CD4-positive, alpha-beta T cell treated with Interleukin-17A for 4 hours (primary cell): ENCODE results near the gene CERS6.
"Not testable (repeated sequence)": the region's sequence is repeated elsewhere in the genome, so short reads cannot be mapped to it uniquely, and the experiment has no call there.

ENCODE experiments used
- DNase-seq: peaks from one replicate; pipeline ENCODE4 v3.0.0-alpha.2; 2020; ENCODE audit warnings: mixed read lengths

CERS6 gene

DNA sequence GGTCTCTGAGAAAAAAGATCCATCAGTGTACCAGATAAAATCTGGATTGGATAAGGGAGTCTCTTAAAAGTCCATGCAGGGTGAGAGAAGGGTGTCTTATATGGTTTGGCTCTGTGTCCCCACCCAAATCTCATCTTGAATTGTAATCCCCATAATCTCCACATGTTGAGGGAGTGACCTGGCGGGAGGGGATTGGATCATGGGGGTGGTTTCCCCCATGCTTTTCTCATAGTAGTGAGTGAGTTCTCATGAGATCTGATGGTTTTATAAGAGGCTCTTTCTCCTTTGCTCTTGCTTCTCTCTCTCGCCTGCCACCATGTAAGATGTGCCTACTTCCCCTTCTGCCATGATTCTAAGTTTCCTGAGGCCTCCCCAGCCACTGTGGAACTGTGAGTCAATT lies 46.8 kb downstream of the CERS6 start:
- DNase-seq, result not testable (repeated sequence)

DNA sequence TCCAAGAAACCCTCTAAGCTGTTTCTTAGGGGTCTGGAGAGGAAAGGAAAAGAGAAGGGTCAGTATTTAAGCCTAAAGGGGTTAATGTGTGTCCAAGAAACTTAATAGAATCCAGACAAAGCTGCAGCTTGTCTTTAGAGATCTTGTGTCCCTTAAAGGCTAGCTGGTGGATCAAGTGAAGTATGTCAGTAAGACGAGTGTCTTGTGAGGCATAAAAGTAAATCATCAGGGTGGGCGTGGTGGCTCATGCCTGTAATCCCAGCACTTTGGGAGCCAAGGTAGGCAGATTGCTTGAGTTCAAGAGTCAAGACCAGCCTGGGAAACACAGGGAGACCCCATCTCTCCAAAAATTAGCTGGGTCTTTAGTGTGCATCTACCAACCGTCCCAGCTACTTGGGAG lies 47.8 kb downstream of the CERS6 start:
- no peak for DNase-seq

DNA sequence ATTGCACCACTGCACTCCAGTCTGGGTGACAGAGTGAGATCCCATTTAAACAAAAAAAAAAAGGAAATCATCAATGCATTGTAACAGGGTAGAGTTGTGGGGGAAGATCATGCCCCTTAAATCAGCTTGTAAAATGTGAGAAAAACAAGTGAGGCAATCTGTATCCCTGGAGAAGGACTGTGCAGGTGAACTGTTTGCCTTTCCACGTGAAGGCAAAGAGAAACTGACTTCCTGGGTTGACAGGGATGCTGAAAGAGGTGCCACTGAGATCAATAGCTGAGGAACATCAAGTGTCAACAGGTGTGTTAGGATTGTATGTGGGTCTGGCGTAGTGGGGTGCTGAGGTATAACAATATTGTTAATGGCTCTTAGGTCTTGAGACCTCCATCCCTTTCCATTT lies 48.3 kb downstream of the CERS6 start:
- no peak for DNase-seq

DNA sequence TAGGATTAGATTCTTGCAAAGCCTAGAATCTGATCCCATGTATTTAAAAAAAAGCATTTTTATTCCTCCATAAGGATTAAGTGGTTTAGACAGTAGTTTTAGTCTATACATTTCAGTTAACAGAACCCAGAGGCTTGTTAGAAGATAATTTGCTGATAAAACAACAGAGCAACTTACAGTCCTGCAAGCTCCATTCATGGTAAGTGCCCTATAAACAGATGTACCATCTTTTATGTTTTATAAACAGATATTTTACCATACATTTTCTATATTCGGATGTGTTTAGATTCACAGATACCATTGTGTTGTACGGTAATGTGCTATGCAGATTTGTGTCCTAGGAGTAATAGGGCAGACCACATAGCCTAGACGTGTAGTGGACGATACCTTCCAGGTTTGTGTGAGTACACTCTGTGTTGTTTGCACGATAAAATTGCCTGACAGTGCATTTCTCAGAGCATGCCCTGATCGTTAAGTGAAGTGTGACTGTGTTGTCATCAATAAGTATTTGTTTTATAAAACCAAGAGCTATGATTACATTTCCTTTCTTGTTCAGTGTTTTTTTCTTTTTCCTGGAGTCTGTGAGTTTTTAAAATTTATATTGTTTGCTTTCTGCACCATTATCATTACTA lies 54.2 kb downstream of the CERS6 start:
- no peak for DNase-seq

DNA sequence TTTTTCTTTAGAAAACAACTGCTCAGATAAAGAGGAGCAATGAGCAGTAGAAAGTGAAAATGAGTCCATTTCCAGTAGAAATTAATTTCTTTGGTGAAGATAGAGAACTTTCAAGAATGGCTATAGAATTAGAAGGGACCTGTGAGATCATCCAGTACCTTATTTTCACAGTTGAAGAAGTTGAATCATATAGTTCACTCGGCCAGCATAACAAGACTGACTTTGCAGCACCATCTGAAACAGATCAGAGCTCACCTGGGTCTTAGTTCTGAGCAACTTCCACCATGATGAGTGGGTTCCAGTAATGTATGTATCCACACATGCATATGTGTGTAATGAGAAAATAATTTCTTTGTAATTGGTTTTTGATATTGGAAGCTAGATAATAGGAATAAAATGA lies 58.6 kb downstream of the CERS6 start:
- no peak for DNase-seq

DNA sequence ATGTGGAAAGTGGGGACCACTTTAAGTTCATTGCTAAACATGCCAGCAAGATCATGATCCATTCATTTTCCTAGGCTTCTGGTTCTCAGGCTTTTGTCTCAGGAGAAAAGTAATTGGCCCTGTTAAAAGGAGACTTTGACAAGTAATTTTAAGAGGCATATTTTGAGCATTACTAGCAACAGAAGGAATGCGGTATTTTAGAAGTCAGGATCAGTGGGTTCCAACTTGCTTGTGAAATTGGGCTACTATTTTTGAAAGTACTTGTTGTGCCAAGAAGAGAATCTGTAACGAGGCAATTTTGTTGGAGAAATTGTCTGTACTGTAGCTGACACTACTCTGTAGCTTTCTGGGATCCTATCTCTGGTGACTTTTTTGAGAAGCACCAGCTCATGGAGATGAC lies 59.4 kb downstream of the CERS6 start:
- no peak for DNase-seq

DNA sequence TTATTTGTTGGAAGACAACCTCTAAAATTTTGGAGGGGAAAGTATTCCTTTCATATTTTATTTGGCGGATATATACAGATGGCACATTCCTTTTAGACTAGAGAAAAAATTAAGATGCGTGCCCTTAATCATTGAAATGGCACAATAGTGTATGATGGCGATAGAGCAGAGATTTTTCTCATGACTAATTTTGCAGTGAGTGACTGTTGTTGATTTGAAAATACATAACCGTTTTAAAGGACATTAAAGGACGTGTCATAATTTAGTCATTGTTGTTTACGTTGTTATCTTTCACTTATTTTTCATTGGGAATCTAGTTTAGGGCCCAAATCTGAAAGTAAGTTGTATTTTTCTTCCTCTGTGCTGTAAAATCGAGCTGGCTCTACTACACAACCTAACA lies 61.7 kb downstream of the CERS6 start:
- no peak for DNase-seq

DNA sequence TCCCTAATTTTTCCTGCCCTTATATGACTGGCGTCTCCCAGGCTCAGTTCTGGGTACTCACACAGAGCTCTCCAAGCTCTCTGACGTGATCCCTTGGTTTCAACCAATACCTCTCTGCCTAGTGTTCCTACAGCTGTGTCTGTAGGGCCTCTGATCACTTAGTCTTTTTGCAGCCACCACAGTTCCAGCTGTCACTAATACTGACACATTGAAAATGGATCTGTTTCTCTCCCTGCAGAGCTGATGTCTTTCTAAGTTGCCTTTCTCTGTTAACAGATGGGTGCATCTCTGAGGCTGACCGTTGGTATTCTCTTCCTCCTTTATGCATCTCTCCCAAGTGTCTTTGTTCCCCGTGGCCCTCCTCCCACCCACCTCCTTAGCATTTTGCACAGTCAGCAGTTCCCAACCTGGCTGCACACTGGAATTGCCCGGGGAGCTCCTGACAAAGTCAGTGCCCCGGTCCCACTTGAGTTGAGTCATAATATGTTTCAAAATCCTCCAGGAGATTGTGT lies 62.5 kb downstream of the CERS6 start:
- DNase-seq, result no peak

DNA sequence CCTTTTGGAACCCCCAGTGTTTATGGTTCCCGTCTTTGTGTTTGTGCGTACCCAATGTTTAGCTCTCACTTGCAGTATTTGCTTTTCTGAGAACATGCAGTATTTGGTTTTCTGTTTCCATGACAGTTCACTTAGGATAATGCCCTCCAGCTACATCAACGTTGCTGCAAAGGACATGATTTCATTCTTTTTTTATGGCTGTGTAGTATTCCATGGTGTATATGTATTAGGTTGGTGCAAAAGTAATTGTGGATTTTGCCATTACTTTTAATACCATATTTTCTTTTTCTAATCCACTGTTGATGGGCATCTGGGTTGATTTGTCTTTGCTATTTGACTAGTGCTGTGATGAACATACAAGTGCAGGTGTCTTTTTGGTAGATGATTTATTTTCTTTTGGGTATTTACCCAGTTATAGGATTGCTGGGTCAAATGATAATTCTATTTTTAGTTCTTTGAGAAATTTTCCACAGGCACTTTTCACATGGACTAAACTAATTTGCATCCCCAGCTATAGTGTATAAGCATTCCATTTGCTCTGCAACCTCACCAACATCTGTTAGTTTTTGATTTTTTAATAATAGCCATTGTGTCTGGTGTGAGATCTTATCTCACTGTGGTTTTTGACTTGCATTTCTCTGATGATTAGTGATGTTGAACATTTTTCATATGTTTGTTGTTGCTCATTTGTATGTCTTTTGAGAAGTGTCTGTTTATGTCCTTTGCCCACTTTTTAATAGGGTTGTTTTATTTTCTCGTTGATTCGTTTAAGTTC lies 63.6 kb downstream of the CERS6 start:
- DNase-seq, result no peak

DNA sequence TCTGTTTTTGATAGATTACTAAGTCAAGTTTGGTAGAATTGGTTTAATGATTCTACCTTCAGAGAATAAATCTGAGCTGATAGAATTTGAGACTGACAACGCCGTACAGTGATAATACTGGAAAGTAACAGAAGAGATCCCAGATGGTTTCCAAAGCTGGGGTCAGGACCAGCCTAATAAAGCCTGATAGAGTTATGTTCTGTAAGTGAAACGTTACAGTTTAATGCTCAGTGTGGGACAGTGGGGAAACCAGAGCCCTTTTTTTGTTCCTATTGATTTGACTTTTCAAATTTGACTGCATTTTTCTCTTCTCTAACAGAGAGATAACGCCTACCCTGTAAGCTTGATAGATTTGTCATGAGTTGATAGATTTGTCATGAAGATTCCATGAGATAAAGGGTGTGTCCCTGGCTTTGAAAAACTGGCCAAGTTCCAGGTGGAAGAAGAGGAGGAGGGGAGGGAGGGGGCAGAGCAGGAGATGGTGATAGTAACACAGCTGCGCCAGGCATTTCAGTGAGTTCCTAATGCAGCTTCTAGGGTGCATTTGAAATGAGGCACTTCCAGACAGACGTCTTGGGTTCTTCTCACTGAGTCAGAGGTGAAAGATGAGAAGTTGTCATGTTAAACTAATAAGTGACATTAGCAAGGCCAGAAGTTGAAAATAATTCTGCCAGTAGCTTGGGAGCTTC lies 65.1 kb downstream of the CERS6 start:
- DNase-seq, result no peak

DNA sequence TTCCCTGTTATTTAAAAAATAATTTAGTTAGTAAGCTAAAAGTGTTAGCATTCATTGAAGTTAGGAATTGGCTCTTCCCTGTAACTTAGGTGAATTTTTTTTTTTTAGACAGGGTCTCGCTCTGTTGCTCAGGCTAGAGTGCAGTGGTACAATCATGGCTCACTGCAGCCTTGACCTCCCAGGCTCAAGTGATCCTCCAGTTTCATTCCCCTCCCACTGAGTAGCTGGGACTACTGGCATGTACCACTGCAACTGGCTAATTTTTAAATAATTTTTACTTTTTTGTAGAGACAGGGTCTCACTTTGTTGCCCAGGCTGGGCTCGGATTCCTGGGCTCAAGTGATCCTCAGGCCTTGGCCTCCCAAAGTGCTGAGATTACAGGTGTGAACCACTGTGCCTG lies 66.4 kb downstream of the CERS6 start:
- DNase-seq, result no peak

DNA sequence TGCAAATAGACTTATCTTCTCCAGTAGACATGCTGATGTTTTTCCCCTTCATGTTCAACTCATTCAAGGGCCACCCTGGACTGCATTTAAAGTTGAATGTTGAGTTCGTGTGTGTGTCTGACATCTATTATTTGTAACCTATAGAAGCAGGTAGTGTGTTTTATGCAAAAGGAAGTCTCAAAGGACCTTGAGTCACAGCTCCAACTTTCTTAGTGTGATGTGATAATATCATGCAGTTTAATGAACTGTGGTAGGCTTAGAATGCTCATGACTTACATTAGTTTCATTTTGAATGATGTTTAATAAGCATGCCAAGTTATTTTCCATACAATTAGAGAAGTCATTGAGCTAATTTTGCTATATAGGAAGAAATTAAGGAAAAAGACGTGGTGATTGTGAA lies 67.9 kb downstream of the CERS6 start:
- DNase-seq, result no peak

DNA sequence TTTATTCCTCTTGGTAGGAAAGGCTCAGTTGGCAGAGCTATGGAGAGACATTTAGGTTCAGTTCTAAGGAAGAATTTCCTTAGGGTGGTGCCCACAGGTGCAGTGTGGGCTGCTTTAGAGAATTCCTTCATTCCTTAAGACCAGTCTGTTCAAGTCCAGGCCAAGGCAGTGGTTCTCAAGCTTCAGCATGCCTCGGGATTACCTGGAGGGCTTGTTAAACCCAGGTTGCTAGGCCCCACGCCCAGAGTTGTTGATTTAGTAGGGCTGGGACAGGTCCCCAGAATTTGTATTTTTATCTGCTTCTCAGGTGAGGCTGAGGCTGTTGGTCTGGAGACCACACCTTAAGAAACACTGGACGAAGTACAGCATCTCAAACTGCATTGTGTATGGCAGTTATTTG lies 68.9 kb downstream of the CERS6 start:
- no peak for DNase-seq

DNA sequence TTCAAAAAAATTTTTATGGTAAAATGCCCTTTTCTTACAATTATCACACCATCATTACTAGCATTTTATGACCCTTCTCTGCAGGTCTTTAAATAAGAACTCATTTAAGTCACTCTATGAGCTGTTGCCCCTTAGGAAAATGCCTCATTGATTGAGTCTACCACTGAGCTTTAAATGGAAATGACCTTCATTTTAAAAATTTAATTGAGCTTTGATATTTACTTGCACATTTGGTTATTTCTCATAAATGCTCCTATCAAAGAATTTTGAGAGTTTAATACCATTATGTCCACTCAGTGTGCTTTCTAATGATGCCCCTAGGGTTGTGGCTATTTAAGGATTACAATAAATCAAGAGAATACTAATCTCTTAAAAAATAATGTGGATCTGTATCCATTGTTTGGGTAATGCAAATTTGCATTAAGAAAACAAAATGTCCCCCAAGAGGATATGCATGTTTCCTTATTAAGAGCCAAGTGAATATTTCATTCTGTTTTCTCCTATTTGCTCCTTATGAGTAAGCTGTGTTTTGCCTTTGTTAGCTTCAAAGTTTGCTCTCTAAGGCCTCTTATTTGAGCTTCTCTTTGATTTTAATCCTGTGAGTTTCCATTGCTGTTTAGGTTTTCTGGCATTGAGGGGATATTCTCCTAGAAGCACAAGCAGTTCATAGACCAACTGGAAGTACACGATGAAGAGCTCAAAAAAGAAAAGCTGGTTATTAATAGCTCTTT lies 69.8 kb downstream of the CERS6 start:
- no peak for DNase-seq

DNA sequence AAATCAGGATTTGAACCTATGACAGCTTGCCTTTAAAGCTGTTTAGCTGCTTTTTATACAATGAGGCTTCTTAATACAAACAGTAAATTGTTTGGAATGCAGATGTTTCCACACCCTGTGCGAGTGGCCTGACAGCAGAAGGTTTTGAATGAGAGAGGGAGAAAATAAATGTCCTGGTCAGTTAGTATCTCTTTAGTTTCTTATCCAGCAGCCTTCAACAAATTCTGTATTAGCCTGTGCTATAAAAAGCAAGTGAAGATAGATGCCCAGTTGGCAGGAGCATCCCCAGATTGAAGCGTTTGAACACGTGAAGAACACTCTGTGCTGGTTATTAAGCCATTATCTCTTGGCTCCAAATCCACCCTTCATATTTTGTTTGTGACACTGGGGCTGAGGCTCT lies 70.6 kb downstream of the CERS6 start:
- DNase-seq, result no peak

DNA sequence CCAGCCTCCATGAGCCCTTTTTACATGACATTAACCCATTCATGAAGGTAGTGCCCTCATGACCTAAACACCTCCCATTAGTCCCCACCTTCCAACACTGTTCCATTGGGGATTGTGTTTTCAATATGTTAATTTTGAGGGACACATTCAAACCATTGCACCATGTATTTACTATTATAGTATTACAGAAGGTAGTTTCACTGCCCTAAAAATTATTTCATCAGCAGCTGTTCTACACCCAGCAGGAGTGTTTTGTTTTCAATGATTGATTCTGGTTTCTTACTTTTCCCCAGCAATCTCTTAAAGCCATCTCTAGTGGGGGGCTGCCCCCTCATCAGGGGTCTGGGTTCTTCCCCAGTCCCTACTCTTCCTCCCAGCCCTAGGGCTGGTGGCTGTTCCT lies 71.9 kb downstream of the CERS6 start:
- DNase-seq, result no peak

DNA sequence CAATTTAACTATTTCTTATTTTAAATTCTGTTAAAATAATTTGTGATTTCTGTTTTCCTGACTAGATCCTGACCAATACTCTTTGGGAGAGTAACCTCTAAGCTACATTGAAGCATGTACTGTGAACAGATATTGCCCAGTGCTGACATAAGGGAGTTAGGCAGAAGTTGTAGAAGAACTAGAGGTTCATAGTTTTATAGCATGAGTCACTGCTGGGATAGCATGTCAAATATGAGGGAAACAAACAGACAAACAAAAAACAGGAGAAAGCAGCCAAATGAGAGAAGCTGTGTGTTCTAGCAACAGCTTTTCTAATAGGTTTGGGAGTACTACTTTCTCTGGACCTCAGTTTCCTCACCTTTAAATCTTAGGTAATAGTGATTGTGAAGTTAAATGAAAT lies 72.4 kb downstream of the CERS6 start:
- DNase-seq, result no peak

DNA sequence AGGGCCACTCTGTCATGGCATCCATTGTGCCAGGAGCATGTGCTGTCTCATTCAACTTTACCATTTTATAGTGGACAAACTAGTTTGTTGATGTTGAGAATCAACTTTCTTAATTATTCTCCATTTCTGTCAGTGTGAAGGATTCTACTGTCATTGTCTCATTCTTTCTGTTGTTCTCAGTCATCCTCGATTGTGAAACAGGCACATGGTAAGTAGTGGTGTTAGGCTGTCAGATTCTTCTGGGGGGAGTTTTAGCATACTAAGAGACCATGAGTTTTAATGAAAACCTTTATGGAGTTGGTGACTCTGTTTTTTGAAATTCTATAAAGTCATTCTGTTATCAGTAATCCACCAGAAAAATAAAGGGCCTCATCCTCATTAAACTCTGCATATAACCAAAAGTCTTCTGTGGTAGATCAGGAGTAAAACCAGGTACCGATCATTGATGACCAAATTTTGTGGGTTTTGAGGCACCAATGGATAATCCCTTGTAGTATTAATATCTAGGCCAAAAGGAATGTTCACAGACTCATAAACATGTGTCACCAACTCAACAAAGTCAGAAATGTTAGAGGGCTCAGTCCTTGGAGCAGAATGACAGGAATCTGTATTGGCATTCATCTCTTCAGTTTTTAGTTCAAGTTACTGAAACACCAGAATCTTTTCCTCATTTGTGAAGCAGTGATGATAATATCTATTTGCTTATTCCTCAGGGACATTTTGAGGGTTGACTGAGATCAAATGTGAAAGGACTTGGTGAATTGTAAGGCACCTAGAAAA lies 73.2 kb downstream of the CERS6 start:
- DNase-seq, result no peak

DNA sequence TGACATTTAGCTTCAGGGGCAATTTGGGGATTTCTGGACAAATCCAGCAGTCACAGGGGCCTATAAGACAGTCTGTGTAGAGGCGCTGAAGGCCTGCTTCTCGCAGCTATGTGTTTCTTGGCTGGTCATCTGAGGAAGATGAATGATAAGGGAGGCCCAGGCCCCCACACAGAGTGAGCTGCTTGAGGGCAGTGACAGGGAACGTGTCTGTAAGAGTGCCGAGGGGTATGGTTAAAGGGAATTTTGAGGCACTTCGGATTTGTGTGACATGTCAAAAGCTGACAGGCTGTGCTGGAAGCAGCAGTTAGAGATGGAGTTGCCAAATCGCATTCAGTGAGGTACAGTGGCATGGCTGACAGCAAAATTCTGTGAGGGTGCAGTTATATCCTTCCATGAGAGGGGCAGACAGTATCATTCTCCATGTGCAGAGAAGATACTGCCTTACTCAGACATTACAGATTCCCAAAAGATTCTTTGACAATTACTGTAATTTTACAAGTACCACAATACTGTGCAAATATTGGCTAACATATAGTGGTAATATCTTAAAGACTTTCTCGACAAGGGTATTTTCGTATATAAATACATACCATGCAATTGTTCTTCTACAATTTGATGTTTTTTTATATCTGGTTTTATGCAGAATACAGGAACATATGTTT lies 74.0 kb downstream of the CERS6 start:
- DNase-seq, result no peak

DNA sequence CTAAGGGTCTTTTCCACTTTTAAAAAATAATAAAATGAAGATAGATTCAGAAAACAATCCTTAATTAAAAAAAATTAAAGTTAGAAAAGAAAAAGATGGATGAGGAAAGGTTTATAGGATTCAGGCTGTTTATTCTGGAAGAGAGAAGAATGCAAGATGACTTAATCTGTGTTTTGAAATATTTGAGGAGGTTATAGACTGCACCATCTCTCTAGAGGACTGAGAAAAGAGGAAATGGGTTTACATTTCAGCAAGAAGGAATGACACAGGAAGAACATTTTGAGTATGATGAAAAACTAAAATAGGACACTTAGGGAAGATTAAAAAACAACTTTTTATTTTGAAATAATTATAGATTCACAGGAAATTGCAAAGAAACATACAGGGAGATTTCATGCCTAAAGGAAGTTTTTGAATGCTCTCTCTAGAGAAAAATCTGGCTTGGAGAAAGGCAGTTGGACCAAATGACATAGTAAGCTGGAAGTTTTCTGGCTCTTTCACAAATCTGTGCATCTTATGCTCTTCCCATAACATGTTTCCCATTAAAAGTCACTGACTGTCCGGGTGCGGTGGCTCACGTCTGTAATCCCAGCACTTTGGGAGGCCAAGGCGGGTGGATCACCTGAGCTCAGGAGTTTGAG lies 75.0 kb downstream of the CERS6 start:
- no peak for DNase-seq

DNA sequence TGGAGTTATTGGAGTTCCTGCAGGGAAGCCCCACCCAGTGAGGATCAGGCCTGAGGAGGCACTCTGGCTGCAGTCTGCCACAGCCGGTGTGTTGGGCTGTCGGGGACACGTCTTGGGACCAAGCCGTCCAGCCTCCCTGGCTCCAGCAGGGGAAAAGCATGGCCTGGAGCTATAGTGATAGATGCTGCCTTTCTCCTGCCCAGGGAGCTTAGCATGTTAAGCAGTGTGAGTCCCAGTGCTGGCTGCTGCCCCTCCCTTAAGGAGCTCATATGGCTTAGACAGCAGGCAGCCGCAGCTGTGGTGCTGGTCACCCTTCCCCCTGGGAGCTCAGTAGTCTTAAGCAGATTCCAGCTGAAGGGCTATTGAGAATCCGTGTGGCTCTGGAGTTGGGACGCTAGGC lies 78.9 kb downstream of the CERS6 start:
- no peak for DNase-seq
